MCF 10A (cell line): ENCODE results near the gene SETX. TPM values are rescaled to one million over a fixed set of nuclear protein-coding genes. Genes with fewer than 3 reads are reported as not detected.
A peak's percentile ranks its signal among the peaks of the same experiment; 100 is the strongest.

ENCODE experiments used
- BruUV-seq: library from RNA; stranded (reverse); fragments of 400-500 nt; replicated peaks from 2 replicates; lab custom pipeline; 2021; lab: Mats Ljungman, UMichigan
- CTCF ChIA-PET: fragments of 300-600 bp; sonication (Branson Sonifier 250); formaldehyde crosslinking; extraction: SDS; loops from one replicate; lab custom pipeline; 2021; ENCODE audit warnings: antibody characterized with exemption, inconsistent platforms; lab: Yijun Ruan, JAX
- POLR2A ChIA-PET: fragments of 300-600, 350-650 bp; sonication (Branson Sonifier 250); formaldehyde crosslinking; extraction: SDS; loops from one replicate; lab custom pipeline; 2020; ENCODE audit warnings: antibody characterized with exemption, inconsistent platforms; lab: Yijun Ruan, JAX
- DNase-seq: peaks from one replicate; pipeline ENCODE4 v3.0.0-alpha.2; 2018; ENCODE audit not compliant: unreplicated experiment
- H3K27ac Mint-ChIP-seq: one replicate; pipeline ENCODE4 v1.8.0; 2022; ENCODE audit warnings: mild to moderate bottlenecking, low read depth, mixed read lengths; ENCODE audit not compliant: unreplicated experiment
- H3K27me3 Mint-ChIP-seq: one replicate; pipeline ENCODE4 v1.8.0; 2022; ENCODE audit warnings: mixed read lengths; ENCODE audit not compliant: insufficient read depth, unreplicated experiment
- H3K36me3 Mint-ChIP-seq: one replicate; pipeline ENCODE4 v1.8.0; 2022; ENCODE audit warnings: mild to moderate bottlenecking, moderate library complexity, mixed read lengths; ENCODE audit not compliant: insufficient read depth, unreplicated experiment
- H3K4me1 Mint-ChIP-seq: one replicate; pipeline ENCODE4 v1.8.0; 2022; ENCODE audit warnings: mixed read lengths; ENCODE audit not compliant: insufficient read depth, unreplicated experiment
- H3K4me3 Mint-ChIP-seq: one replicate; pipeline ENCODE4 v1.8.0; 2022; ENCODE audit warnings: mild to moderate bottlenecking, moderate library complexity, mixed read lengths; ENCODE audit not compliant: unreplicated experiment
- H3K9me3 Mint-ChIP-seq: one replicate; pipeline ENCODE4 v1.8.0; 2022; ENCODE audit warnings: mixed read lengths; ENCODE audit not compliant: unreplicated experiment
- CTCF ChIP-seq: fragments of 200-600 bp; IDR thresholded peaks from one replicate; pipeline ENCODE4 v1.8.0; 2022; ENCODE audit warnings: antibody characterized with exemption, mild to moderate bottlenecking; ENCODE audit not compliant: unreplicated experiment
- intact Hi-C: fragments of 100-400 bp; cut with micrococcal nuclease; formaldehyde crosslinking; loops from 2 replicates; pipeline ENCODE4 v1.14.1; 2022
- total RNA-seq: library from RNA; stranded (reverse); gene quantifications from 2 replicates; pipeline ENCODE4 v1.2.3, GENCODE V29; 2022

SETX gene
- total RNA-seq, 1 experiment from 2014 or later: 41.1 TPM

GRCh38 chr9:132238026-132238972 lies 116.5 kb downstream of the SETX start:
- peaks cover 10% of the 10 kb centered on the region for H3K27me3 Mint-ChIP-seq
- intact Hi-C loops: loop anchor here (5.0 kb wide), 1 partner anchor 426 kb away; no protein-coding TSS in a partner anchor
- no peak for TF ChIP-seq CTCF
- H3K36me3 Mint-ChIP-seq: no peaks in the 10 kb centered on the region
- peaks cover 5% of the 10 kb centered on the region for H3K4me1 Mint-ChIP-seq
- no peak for DNase-seq
- no peaks in the 10 kb centered on the region for H3K9me3 Mint-ChIP-seq
- H3K4me3 Mint-ChIP-seq: no peak overlapping the region
- H3K27ac Mint-ChIP-seq: no peak overlapping the region
- no TSS peak for BruUV-seq
- CTCF ChIA-PET: interaction anchor here (0.6 to 7.1 kb wide), 8 partner anchors 10 to 476 kb away, joined by 3 to 114 read pairs (median 4); no protein-coding TSS in a partner anchor
- POLR2A ChIA-PET: no interaction called here

GRCh38 chr9:132237481-132237880 lies 117.3 kb downstream of the SETX start:
- ChIA-PET CTCF (interaction anchor here (0.6 to 7.1 kb wide), 12 partner anchors 12 to 481 kb away, joined by 3 to 114 read pairs (median 5); no protein-coding TSS in a partner anchor), POLR2A (no interaction called here)
- Mint-ChIP-seq H3K27ac (no peak overlapping the region), H3K36me3 (no peaks in the 10 kb centered on the region), H3K4me1 (peaks cover 4% of the 10 kb centered on the region), H3K27me3 (peaks cover 9% of the 10 kb centered on the region), H3K4me3 (no peak overlapping the region), H3K9me3 (no peaks in the 10 kb centered on the region)
- intact Hi-C loops: loop anchor here (5.0 kb wide), 1 partner anchor 425 kb away; no protein-coding TSS in a partner anchor
- peak; percentile 37 for DNase-seq
- no TSS peak for BruUV-seq
- TF ChIP-seq CTCF: no peak

DNA sequence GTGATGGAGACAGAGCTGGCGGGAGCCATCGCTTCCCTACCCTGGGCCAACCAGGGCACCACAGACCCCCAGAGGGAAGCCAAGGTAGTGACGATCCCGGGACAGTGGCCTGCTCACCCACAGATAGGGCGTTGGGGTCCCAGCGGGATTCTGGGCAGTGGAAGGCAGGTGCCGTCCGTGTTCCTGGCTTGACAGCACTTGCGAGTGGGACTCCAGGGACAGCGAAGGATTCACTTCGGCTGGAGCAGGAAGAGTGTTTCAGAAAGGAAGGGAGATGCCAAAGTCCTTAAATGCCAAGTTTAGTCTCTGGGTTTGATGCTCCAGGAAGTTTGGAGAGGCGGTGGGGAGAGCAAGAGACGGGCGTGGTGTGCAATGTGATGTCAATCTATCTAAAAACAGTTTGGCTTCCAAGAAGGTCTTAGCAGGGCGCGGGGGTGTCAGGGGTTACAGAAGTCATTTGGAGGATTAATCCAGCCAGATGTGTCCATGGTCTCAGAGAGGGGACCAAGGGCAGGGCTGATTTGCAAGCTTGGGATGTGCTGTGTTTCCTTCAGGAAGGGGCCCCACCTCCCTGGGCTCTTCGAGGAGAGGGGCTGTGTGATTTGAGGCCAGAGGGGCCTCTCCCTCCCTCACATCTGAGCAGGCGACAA lies 118.0 kb downstream of the SETX start:
- Mint-ChIP-seq H3K4me1 (no peaks in the 10 kb centered on the region), H3K27me3 (peaks cover 9% of the 10 kb centered on the region), H3K36me3 (no peaks in the 10 kb centered on the region), H3K27ac (no peak overlapping the region), H3K4me3 (no peak overlapping the region), H3K9me3 (no peaks in the 10 kb centered on the region)
- ChIA-PET CTCF (interaction anchor here (0.6 to 7.1 kb wide), 39 partner anchors 9 to 724 kb away, joined by 3 to 114 read pairs (median 4); no protein-coding TSS in a partner anchor), POLR2A (interaction anchor here (1.0 kb wide), 1 partner anchor 474 kb away, joined by 6 read pairs; no protein-coding TSS in a partner anchor)
- TF ChIP-seq CTCF: no peak
- no TSS peak for BruUV-seq
- intact Hi-C loops: loop anchor here (1.0 to 5.0 kb wide), 3 partner anchors 67 to 474 kb away; no protein-coding TSS in a partner anchor
- DNase-seq: no peak
